Stimulated activated CD4-positive, alpha-beta T cell treated with anti-CD3 and anti-CD28 coated beads, TNF-alpha, amount 100 ng/mL, for 48 hours (primary cell): ENCODE data around the gene LRP1.

Experiments
- DNase-seq, 3 donors: peaks; one replicate each; pipeline ENCODE4 v3.0.0-alpha.2; 2020; ENCODE audit warnings: low read depth in 3 of 3

Gene LRP1

DNA sequence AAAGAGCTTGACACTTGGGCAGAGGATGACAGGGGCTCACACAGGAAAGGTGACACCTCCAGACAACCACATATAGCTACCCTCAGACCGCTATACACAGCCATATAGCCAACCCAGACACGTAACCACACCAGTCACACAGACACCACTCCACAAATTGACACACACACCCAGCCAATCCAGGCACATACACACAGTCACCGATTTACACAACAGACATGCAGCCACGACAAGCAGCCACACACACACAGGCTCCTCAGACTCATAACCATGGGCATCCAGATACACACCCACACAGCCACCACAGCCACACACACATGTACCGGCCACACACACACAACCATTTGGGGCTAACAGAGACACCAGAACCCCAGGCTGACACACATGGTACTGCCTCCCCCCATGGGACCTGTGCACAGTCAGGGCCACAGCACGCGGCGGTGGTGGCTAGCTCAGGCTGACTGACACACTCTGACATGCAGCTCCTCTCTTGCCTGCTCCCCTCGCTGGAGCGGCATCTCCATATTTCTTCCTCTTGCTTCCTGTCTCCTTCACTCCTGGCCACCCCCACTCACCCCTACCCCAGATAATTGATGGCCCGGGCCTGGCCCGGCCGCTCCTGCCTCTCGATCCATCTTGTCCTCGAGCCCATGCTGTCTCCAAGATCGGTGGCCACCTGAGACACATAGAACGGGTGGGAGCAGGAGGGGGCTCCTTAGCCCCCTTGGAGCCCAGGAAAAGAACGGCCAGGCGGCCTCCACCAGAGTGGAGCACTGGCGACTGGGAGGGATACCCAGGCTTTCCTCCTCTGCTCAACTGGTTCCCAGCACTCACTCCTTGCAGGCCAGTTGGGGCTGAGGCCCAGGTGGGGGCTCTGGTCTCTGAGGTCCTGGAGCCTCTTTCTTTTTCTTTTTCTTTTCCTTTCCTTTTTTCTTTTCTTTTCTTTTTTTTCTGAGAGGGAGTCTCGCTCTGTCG lies 95.2 kb downstream of the LRP1 start:
- no peak for DNase-seq

DNA sequence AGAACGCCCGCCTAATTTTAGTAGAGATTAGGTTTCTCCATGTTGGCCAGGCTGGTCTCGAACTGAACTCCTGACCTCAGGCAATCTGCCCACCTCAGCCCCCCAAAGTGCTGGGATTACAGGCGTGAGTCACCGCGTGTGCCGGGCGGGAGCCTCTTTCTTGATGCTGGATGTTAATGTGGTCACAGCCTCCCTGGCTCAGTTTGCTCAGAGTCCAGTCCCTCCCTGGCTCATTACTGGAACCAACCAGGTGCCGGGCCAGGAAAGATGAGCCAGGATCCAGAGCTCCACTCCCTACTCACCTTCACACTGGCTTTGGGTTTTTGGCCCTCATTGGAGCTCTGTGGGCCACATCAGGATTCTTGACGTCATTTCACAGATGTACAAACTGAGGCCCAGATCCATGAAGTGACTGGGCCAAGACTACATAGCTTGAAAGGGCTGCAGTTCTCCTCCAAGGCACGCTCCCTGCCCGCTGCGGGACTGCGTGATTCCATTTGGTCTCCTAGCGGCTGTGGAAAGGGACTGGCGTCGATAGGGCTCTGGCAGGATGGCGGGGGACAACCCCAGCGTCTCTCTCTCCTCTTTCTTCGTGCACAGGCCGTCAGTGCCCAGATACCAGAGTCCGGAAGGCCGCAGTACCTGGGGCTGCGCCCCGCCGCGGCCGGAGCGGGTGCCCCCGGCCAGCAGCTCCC lies 96.1 kb downstream of the LRP1 start:
- no peak for DNase-seq

DNA sequence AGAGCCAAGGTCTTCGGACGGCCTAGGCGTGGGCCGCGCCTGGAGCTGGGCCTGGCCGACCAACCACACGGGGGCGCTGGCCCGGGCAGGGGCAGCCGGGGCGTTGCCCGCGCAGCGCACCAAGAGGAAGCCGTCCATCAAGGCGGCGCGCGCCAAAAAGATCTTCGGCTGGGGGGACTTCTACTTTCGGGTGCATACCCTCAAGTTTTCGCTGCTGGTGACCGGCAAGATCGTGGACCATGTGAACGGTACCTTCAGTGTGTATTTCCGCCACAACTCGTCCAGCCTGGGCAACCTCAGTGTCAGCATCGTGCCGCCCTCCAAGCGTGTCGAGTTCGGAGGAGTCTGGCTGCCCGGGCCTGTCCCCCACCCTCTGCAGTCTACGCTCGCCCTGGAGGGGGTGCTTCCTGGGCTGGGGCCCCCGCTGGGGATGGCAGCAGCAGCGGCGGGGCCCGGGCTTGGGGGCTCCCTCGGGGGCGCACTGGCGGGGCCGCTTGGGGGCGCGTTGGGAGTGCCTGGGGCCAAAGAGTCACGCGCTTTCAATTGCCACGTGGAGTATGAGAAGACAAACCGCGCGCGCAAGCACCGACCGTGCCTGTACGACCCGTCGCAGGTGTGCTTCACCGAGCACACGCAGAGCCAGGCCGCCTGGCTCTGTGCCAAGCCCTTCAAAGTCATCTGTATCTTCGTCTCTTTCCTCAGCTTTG lies 96.8 kb downstream of the LRP1 start:
- peak in 1 of 3 donors; percentile 67 for DNase-seq

DNA sequence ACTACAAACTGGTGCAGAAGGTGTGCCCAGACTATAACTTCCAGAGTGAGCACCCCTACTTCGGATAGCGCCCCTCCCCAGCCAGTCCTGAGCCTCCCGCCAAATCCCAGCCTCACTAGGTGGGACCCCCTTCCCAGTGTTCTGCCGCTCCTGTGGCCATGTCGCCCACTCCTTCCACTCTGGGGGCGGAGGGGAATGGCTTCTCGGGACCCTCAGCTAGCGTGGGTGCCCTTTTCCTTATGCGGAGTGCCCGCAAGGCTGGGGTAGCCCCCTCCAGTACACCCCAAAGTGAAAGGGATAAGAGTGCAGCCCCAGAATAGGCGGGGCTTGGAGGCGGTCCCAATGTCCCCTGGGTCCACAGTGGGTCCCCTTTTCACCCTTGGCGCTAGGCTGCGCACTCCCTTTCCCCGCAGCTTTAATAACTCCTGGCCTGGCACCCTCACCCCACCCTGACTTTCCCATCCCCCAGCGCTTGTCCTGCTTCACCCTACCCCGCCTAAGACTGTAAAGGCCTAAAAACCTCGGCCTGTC lies 97.5 kb downstream of the LRP1 start:
- no peak for DNase-seq

DNA sequence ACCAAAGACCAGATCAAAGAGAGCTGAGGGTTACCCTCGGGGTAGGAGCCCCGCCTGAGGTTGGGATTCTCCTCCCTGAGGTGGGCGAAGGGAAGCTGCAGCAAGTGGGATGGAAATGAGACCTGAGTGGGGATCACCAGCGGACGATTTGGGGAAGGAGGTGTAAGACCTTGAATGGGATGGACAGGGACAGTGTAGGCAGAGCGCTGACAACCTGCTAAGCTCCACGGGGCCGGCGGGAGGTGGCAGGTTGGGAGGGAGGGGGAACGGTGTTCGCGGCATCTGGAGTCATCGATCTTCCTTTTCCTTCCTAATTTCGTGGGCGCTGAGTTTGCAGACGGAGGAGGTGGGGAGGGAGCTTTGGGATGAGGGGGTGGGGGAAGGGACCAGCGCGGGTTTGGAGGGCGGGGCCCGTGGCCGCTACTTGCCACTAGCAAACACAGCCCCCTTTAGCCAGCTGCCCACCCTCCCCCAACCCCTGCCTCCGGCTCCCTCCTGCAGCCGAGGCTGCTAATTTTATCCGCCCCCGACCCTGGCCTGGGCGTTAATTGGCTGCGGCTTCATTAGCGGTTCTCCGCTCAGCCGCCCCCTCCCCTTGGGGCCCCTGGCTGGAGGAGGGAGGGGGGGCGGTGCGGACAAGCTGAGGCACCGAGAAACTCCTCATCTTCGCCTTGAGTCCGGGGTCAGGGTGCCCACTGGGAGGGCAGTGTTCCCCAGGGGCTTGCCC lies 98.5 kb downstream of the LRP1 start:
- DNase-seq, result no peak

DNA sequence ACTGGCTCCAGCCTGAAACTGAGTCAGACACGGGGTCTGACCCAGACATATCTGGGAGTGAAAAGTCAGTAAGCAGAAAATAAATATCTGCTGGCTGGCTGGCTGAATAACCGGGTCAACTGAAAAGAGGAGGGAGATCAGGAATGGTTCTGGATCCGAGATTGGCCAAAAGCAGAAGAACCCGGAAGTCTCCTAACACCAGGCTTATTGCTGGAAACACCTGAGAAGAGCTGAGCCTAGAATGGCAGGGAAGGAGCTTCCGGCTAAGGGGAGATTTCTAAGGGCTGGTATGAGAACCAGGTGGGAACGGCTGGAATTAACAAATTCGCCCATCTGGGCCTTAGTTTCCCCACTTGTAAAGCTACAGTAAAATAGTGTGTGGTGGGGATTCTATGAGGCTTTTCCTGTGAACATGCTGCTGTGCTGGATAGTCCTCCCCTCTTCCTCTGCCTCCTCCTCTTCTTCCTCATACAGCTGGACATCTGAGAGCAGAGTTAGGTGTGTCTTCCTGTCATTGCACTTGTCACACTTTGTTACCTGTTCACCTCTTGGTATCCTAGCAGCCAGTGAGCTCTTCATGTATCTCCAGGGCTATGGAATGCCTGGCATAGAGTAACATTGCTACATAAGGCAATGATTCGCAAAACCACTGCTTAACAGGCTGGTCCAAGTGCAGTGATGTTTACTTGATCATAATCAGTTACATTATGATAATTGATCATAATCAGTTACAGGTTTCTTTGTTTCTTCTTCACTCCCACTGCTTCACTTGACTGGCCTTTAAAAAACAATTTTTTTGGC lies 99.2 kb downstream of the LRP1 start:
- DNase-seq, result no peak

DNA sequence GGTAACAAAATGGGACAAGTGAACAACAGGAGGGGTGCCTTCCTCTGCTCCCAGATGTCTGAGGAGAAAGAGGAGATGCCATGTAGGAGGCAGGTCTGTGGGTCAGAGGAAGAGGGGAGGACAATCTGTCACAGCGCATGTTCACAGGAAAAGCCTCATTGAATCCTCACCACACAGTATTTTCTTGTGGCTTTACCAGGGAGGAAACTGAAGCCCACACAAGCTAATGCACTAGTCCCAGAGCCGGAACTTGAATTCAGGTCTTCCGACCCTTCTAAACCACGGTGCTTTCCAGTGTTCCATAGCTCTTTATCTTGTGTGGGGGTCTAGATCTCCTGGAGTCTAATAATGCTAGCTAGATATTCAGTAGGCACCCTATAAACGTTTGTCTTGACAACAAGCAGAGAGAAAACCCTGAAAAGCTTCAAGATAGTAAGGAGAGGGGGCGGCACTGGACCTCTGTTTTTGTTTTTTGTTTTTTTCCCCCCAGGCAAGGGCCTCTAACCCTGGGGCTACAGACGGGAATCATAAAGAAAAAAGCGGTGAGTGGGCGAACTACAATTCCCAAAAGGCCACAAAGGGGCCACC lies 100.9 kb downstream of the LRP1 start:
- DNase-seq, result no peak

DNA sequence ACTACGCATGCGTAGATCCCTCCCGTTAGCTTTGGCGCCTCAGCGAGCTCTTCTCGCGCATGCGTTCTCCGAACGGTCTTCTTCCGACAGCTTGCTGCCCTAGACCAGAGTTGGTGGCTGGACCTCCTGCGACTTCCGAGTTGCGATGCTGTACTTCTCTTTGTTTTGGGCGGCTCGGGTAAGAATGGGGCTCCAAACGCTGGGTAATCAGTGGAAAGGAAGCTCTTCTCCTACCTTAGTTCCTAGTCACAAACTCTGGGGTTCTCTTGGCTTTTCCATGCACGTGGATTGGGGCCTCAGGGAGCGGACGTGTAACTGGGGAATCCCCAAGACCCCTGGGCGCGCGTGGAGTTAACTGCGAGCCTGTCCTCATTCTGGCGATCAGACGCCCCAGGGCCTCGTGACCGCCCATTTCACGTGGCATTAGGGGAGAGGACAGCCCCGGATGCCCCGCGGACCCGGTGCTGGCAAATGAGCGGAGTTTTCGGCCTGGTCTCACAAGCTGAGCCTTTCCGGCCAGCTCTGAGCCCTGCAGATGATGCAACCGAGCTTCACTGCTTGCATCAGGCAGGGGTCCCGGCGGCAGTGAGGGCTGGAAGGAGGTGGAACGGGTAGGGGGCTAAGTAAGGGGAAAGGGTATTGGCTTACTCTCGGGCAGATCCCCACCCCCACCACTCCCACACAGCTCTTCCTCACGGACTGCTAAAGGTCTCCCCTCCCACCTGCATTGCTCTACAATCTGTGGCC lies 101.5 kb downstream of the LRP1 start, which contains the start of gene SHMT2:
SHMT2 (plus strand) TSS at position 78 of the 747 bp plus-strand sequence; CDS start at position 146, 68 bp downstream.
- DNase-seq, result peak; percentile 92 to 94 (median 92)

DNA sequence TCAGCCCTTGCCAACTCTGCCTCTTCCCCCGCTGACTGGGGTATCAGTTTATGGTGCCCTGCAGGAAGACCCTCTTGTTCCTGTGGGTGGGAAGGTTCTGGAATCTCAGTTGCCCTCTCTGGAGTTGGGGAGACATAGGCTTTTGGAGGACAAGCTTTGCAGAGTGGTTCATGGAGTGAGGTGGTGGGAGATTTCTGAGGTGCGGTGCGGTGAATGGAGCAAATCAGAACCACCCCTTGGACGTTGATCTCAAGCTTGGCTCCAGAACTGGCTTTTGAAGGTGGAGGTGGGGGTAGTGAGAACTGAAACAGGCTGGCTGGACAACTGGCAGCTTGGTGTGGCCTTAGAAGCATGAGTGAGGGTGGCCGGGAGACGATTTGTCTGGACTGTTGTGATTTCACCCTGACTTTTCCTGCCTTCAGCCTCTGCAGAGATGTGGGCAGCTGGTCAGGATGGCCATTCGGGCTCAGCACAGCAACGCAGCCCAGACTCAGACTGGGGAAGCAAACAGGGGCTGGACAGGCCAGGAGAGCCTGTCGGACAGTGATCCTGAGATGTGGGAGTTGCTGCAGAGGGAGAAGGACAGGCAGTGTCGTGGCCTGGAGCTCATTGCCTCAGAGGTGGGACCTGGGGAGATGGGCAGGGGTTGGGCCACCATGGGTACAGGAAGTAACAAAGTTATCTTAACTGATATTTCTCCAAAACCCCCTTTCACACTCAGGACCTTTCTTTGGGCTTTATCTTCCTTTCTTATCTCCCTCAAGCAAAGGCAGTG lies 102.3 kb downstream of the LRP1 start:
- DNase-seq, result no peak

DNA sequence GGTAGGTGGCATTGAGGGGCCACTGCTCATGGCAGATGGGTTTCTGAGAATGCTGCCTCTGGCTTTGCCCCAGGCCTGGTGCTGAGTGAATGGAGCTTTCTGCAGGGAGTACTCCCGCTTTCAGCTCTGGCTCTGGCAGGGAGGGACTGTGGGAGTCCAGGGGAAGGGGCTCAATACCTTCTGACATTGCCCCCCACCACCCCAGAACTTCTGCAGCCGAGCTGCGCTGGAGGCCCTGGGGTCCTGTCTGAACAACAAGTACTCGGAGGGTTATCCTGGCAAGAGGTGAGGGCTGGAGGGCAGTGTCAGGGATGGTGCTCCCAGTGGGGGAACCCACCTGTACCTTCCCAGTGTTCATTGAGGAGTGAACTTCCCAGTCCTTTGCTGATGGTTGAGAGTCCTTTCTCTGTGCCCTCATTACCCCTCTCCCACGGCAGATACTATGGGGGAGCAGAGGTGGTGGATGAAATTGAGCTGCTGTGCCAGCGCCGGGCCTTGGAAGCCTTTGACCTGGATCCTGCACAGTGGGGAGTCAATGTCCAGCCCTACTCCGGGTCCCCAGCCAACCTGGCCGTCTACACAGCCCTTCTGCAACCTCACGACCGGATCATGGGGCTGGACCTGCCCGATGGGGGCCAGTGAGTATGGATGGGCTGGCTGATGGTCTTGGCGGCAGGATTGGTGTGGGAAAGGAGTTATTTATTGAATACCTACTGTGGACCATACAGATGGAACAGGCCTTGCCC lies 103.2 kb downstream of the LRP1 start:
- DNase-seq, result no peak

DNA sequence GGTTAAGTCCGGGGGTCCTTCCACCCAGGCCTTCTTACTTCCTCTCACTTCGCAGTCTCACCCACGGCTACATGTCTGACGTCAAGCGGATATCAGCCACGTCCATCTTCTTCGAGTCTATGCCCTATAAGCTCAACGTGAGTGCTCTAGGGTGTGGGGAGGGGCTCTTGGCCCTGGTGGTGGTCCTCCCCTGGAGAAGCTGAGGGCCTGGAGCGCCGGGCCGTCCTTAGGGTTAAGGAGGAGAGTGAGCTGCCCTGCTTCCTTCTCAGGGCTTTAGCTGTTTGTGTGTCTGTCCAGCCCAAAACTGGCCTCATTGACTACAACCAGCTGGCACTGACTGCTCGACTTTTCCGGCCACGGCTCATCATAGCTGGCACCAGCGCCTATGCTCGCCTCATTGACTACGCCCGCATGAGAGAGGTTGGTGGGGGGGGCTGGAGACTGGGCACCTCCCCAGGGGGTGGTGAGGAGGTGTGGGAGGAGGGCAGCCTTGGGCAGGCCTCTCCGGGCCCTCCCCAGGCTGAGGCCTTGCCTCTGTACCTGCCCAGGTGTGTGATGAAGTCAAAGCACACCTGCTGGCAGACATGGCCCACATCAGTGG lies 104.0 kb downstream of the LRP1 start:
- no peak for DNase-seq

DNA sequence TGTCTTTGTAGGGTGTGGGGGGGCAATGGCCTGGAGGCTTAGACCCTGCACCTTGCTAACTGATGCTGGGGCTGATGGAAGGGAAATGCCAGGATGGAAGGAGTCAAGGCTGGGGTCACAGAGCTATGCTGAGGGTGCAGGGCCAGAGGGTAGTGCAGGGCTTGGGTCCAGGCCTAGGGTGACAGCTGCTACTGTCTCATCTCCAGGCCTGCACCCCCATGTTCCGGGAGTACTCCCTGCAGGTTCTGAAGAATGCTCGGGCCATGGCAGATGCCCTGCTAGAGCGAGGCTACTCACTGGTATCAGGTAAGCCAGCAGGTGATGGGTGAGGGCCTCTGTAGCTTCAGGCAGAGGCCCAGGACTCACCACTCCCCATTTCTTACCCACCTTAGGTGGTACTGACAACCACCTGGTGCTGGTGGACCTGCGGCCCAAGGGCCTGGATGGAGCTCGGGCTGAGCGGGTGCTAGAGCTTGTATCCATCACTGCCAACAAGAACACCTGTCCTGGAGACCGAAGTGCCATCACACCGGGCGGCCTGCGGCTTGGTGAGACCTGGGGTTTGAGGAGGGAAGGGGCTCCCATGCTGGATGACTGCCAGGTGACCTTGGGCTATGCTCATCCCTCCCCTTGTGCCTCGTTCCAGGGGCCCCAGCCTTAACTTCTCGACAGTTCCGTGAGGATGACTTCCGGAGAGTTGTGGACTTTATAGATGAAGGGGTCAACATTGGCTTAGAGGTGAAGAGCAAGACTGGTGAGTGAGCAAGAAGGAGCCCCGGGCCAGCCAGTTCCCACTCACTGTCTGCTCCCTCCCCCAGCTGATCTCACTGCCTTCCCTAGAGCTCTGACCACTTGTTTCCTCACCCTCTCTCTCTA lies 105.3 kb downstream of the LRP1 start:
- DNase-seq, result no peak

DNA sequence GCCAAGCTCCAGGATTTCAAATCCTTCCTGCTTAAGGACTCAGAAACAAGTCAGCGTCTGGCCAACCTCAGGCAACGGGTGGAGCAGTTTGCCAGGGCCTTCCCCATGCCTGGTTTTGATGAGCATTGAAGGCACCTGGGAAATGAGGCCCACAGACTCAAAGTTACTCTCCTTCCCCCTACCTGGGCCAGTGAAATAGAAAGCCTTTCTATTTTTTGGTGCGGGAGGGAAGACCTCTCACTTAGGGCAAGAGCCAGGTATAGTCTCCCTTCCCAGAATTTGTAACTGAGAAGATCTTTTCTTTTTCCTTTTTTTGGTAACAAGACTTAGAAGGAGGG lies 105.9 kb downstream of the LRP1 start:
- DNase-seq, result no peak

DNA sequence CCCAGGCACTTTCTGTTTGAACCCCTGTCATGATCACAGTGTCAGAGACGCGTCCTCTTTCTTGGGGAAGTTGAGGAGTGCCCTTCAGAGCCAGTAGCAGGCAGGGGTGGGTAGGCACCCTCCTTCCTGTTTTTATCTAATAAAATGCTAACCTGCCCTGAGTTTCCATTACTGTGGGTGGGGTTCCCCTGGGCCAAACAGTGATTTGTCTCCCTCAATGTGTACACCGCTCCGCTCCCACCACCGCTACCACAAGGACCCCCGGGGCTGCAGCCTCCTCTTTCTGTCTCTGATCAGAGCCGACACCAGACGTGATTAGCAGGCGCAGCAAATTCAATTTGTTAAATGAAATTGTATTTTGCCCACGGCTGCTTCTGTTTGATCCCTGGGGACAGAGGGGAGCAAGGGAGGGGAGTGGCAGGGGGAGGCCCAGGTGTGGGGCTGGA lies 106.3 kb downstream of the LRP1 start:
- DNase-seq, result no peak

DNA sequence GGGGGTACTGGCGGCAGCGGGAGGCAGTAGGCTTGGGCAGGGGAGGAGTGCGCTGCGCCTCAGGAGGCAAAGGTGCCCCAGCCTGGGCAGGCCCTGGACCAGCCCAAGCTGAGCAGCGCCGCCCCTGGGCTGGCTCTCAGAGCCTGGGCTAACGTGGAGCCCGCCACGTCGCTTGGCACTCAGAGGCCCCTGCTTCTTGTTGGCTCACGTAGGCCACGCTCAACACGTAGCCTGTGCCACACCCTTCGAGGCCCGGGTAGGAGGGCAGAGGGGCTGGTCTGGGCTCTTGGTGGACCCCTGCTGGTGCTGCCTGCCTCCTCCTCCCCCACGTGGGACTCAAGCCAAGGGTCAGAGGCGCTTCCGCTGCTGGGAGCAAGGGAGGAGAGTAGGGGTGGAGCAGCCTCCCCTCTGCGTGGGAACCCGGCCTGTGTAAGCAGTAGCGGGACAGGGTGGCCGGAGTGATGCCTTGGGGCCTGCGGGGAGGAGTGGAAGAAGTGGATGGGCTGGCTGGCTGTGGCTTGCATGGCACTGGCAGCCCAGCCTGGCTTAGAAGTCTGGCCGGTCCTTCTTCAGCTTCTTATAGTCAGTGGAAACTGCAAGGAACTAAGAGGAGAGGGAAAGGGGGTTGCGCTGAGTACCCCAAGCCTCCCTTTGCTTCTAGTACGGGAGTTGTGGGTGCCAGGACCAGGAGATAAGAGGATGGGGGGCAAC lies 106.9 kb downstream of the LRP1 start:
- no peak for DNase-seq

DNA sequence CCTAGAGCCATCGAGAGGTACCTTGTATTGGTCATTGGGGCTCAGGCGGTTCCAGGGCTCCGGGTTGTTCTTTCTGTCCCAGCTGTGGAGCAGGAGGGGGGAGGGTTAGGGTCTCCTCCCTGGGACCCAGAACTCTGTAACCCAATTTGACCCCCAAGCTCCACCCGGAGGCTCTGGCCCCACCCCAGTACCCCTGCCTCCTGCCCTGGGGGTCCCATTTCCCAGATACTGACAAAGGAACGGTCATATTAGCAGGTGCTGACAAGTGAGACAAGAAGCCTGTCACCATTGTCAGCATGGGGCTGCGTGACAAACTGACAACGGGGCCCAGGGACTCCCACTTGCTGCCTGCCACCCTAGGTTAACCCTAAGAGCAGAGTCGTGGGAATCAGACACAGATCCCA lies 107.4 kb downstream of the LRP1 start:
- no peak for DNase-seq
